Measurements from ENCODE around the gene NCOA1.
"Not testable (repeated sequence)": the region's sequence is repeated elsewhere in the genome, so short reads cannot be mapped to it uniquely, and the experiment has no call there.

NCOA1 gene

DNA sequence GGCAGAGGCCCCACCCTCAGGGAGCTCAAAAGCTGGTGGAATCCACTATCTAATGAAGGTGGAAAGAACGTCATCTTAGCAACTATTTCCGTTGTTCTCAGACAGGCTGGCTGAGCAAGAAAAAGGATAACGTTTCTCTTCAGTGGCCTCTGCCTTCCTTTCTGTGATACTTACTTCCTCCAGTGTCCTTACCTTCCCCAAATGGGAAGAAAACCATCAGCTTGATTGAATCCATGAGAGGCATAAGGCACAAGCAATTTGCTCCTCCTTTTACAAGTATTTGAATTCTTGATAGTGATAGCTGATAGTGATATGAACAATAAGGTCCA is 8.1 kb upstream of the NCOA1 start:
- H3K36me3 ChIP-seq (ENCODE audit: control insufficient read depth in 2 of 2, insufficient read depth in 1 of 2, low read length in 2 of 2), result no peaks in the 10 kb centered on the region
- no peak for TF ChIP-seq SETDB1 (IDR thresholded peaks at IDR 0.05; ENCODE audit: insufficient read length, low read length)
- no peak for TF ChIP-seq ZNF610 (tag by site-specific recombination; IDR thresholded peaks at IDR 0.05; ENCODE audit: borderline replicate concordance)
- TF ChIP-seq TRIM28 (IDR thresholded peaks at IDR 0.05; ENCODE audit: borderline replicate concordance, low read length), result no peak
- TF ChIP-seq, protein P1, sequence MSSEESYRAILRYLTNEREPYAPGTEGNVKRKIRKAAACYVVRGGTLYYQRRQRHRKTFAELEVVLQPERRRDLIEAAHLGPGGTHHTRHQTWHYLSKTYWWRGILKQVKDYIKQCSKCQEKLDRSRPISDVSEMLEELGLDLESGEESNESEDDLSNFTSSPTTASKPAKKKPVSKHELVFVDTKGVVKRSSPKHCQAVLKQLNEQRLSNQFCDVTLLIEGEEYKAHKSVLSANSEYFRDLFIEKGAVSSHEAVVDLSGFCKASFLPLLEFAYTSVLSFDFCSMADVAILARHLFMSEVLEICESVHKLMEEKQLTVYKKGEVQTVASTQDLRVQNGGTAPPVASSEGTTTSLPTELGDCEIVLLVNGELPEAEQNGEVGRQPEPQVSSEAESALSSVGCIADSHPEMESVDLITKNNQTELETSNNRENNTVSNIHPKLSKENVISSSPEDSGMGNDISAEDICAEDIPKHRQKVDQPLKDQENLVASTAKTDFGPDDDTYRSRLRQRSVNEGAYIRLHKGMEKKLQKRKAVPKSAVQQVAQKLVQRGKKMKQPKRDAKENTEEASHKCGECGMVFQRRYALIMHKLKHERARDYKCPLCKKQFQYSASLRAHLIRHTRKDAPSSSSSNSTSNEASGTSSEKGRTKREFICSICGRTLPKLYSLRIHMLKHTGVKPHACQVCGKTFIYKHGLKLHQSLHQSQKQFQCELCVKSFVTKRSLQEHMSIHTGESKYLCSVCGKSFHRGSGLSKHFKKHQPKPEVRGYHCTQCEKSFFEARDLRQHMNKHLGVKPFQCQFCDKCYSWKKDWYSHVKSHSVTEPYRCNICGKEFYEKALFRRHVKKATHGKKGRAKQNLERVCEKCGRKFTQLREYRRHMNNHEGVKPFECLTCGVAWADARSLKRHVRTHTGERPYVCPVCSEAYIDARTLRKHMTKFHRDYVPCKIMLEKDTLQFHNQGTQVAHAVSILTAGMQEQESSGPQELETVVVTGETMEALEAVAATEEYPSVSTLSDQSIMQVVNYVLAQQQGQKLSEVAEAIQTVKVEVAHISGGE (tag by site-specific recombination; conservative IDR thresholded peaks at IDR 0.05; ENCODE audit: low read depth), result no peak
- no peak for TF ChIP-seq ZNF529 (tag by site-specific recombination; IDR thresholded peaks at IDR 0.05; ENCODE audit: insufficient replicate concordance)
- TF ChIP-seq, protein P2, sequence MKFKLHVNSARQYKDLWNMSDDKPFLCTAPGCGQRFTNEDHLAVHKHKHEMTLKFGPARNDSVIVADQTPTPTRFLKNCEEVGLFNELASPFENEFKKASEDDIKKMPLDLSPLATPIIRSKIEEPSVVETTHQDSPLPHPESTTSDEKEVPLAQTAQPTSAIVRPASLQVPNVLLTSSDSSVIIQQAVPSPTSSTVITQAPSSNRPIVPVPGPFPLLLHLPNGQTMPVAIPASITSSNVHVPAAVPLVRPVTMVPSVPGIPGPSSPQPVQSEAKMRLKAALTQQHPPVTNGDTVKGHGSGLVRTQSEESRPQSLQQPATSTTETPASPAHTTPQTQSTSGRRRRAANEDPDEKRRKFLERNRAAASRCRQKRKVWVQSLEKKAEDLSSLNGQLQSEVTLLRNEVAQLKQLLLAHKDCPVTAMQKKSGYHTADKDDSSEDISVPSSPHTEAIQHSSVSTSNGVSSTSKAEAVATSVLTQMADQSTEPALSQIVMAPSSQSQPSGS (tag by site-specific recombination; IDR thresholded peaks at IDR 0.05; ENCODE audit: low read depth), result no peak
- no peak overlapping the region for H3K4me3 ChIP-seq (ENCODE audit: low read depth, low read length)
- ChIA-PET CTCF (interaction anchor here (0.5 to 0.6 kb wide), 2 partner anchors 58 to 681 kb away, joined by 4 to 5 read pairs; no protein-coding TSS in a partner anchor), POLR2A (no interaction called here)
- H3K4me1 ChIP-seq (ENCODE audit: control insufficient read depth, insufficient read depth, low read length), result no peaks in the 10 kb centered on the region
- H3K27ac ChIP-seq (ENCODE audit: extremely low read depth, low read depth, low read length), result no peak overlapping the region
- no peaks in the 10 kb centered on the region for H3K9me3 ChIP-seq (ENCODE audit: control insufficient read depth, insufficient read depth, low read depth, low read length)

- H3K36me3 ChIP-seq (ENCODE audit: control insufficient read depth in 2 of 2, insufficient read depth in 1 of 2, low read length in 2 of 2); H3K27ac ChIP-seq (ENCODE audit: extremely low read depth, low read depth, low read length); H3K4me3 ChIP-seq (ENCODE audit: low read depth, low read length); POLR2A ChIA-PET; H3K9me3 ChIP-seq (ENCODE audit: control insufficient read depth, insufficient read depth, low read depth, low read length); H3K4me1 ChIP-seq (ENCODE audit: control insufficient read depth, insufficient read depth, low read length); CTCF ChIA-PET: not testable (repeated sequence)
Measured at GRCh38 chr2:24484677-24485076, 6.4 kb upstream of the NCOA1 start.

GRCh38 chr2:24485197-24485596 is 5.9 kb upstream of the NCOA1 start:
- Histone ChIP-seq H3K4me1 (ENCODE audit: control insufficient read depth, insufficient read depth, low read length) (peaks cover 10% of the 10 kb centered on the region), H3K4me3 (ENCODE audit: low read depth, low read length) (no peak overlapping the region), H3K27ac (ENCODE audit: extremely low read depth, low read depth, low read length) (no peak overlapping the region), H3K36me3 (ENCODE audit: control insufficient read depth in 2 of 2, insufficient read depth in 1 of 2, low read length in 2 of 2) (no peaks in the 10 kb centered on the region), H3K9me3 (ENCODE audit: control insufficient read depth, insufficient read depth, low read depth, low read length) (no peaks in the 10 kb centered on the region)
- TF ChIP-seq PATZ1 (tag by site-specific recombination; IDR thresholded peaks at IDR 0.05) (no peak), ZNF501 (tag by site-specific recombination; IDR thresholded peaks at IDR 0.05) (no peak), FEZF1 (tag by site-specific recombination; IDR thresholded peaks at IDR 0.05) (no peak), ZNF292 (tag by site-specific recombination; IDR thresholded peaks at IDR 0.05; ENCODE audit: borderline replicate concordance, low read depth) (no peak), OSR2 (tag by site-specific recombination; IDR thresholded peaks at IDR 0.05) (no peak), ZBTB17 (tag by site-specific recombination; IDR thresholded peaks at IDR 0.05) (no peak), ZNF549 (tag by site-specific recombination; IDR thresholded peaks at IDR 0.05) (no peak), KLF7 (tag by site-specific recombination; IDR thresholded peaks at IDR 0.05; ENCODE audit: borderline replicate concordance) (no peak), ZFP37 (tag by site-specific recombination; IDR thresholded peaks at IDR 0.05) (no peak), SCRT1 (tag by site-specific recombination; IDR thresholded peaks at IDR 0.05; ENCODE audit: borderline replicate concordance) (no peak)
- TF ChIP-seq, protein P3, sequence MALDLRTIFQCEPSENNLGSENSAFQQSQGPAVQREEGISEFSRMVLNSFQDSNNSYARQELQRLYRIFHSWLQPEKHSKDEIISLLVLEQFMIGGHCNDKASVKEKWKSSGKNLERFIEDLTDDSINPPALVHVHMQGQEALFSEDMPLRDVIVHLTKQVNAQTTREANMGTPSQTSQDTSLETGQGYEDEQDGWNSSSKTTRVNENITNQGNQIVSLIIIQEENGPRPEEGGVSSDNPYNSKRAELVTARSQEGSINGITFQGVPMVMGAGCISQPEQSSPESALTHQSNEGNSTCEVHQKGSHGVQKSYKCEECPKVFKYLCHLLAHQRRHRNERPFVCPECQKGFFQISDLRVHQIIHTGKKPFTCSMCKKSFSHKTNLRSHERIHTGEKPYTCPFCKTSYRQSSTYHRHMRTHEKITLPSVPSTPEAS (tag by site-specific recombination; IDR thresholded peaks at IDR 0.05), result no peak
- ChIA-PET POLR2A (no interaction called here), CTCF (interaction anchor here (0.6 kb wide), 1 partner anchor 9 kb away, joined by 3 read pairs; no protein-coding TSS in a partner anchor)
